ENCODE results near the gene TTC27.

- TF ChIP-seq TAF1 (IDR thresholded peaks at IDR 0.05; ENCODE audit: borderline replicate concordance, low read depth, low read length) (no peak), BHLHE40 (IDR thresholded peaks at IDR 0.05; ENCODE audit: borderline replicate concordance in 1 of 2, low read depth in 2 of 2, low read length in 1 of 2) (no peak), SIN3A (IDR thresholded peaks at IDR 0.05; ENCODE audit: low read depth, low read length) (no peak), SMC3 (IDR thresholded peaks at IDR 0.05; ENCODE audit: borderline replicate concordance, low read length) (no peak), CTCF (IDR thresholded peaks at IDR 0.05 in 2 of 3, conservative IDR thresholded peaks at IDR 0.05 in 1 of 3; ENCODE audit: control insufficient read depth in 2 of 3, extremely low read depth in 1 of 3, insufficient read depth in 1 of 3, low read depth in 3 of 3, low read length in 3 of 3) (no peak), SP1 (IDR thresholded peaks at IDR 0.05; ENCODE audit: low read depth, low read length) (no peak)
Measured at GRCh38 chr2:32641180-32641579, 13.3 kb downstream of the TTC27 start.
